Measurements from ENCODE around the gene GREB1. TPM values are rescaled to one million over a fixed set of nuclear protein-coding genes. Genes with fewer than 3 reads are reported as not detected.

GREB1 gene
- total and polyA plus RNA-seq, 2 experiments from 2014 or later: 12.0 to 35.0 TPM

GRCh38 chr2:11683476-11683875, 149.6 kb downstream of the GREB1 start:
- no peaks in the 10 kb centered on the region for H4K20me1 ChIP-seq (replicated peaks; ENCODE audit: insufficient read depth)
- H3K27me3 ChIP-seq (ENCODE audit: insufficient read depth): no peaks in the 10 kb centered on the region
- DNase-seq (ENCODE audit: low spot score) (peak; percentile 82), ATAC-seq (peak; percentile 50)
- H3K36me3 ChIP-seq (ENCODE audit: insufficient read depth): no peaks in the 10 kb centered on the region
- Mint-ChIP-seq H3K36me3 (ENCODE audit: low read depth) (no peaks in the 10 kb centered on the region; the same call in 2 of the 3 replicates), H3K27ac (no peak overlapping the region), H3K27me3 (ENCODE audit: insufficient read depth, low read depth, poor library complexity) (peaks cover 22% of the 10 kb centered on the region), H3K4me1 (peaks cover 37% of the 10 kb centered on the region), H3K9me3 (no peaks in the 10 kb centered on the region), H3K4me3 (no peak overlapping the region; the same call in 2 of the 3 replicates)
- TF ChIP-seq CREB1 (CRISPR knock-in tag; IDR thresholded peaks at IDR 0.05; ENCODE audit: low read depth) (no peak), STAT1 (IDR thresholded peaks at IDR 0.05; ENCODE audit: unreplicated experiment) (no peak), EZH2 (IDR thresholded peaks at IDR 0.05; ENCODE audit: low read depth, unreplicated experiment) (no peak), POLR2AphosphoS5 (IDR thresholded peaks at IDR 0.05; ENCODE audit: low read depth) (no peak), CTCF (conservative IDR thresholded peaks at IDR 0.05; ENCODE audit: low read depth in 2 of 2) (no peak), NANOG (IDR thresholded peaks at IDR 0.05; ENCODE audit: borderline replicate concordance) (no peak), EZH2phosphoT487 (IDR thresholded peaks at IDR 0.05; ENCODE audit: unreplicated experiment) (no peak), ZNF331 (CRISPR knock-in tag; IDR thresholded peaks at IDR 0.05; ENCODE audit: low read depth) (no peak), JUNB (IDR thresholded peaks at IDR 0.05; ENCODE audit: unreplicated experiment) (no peak), ZNF114 (CRISPR knock-in tag; IDR thresholded peaks at IDR 0.05) (no peak)
- TF ChIP-seq, protein P1, sequence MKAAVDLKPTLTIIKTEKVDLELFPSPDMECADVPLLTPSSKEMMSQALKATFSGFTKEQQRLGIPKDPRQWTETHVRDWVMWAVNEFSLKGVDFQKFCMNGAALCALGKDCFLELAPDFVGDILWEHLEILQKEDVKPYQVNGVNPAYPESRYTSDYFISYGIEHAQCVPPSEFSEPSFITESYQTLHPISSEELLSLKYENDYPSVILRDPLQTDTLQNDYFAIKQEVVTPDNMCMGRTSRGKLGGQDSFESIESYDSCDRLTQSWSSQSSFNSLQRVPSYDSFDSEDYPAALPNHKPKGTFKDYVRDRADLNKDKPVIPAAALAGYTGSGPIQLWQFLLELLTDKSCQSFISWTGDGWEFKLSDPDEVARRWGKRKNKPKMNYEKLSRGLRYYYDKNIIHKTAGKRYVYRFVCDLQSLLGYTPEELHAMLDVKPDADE (IDR thresholded peaks at IDR 0.05): no peak
- TF ChIP-seq, protein P2, sequence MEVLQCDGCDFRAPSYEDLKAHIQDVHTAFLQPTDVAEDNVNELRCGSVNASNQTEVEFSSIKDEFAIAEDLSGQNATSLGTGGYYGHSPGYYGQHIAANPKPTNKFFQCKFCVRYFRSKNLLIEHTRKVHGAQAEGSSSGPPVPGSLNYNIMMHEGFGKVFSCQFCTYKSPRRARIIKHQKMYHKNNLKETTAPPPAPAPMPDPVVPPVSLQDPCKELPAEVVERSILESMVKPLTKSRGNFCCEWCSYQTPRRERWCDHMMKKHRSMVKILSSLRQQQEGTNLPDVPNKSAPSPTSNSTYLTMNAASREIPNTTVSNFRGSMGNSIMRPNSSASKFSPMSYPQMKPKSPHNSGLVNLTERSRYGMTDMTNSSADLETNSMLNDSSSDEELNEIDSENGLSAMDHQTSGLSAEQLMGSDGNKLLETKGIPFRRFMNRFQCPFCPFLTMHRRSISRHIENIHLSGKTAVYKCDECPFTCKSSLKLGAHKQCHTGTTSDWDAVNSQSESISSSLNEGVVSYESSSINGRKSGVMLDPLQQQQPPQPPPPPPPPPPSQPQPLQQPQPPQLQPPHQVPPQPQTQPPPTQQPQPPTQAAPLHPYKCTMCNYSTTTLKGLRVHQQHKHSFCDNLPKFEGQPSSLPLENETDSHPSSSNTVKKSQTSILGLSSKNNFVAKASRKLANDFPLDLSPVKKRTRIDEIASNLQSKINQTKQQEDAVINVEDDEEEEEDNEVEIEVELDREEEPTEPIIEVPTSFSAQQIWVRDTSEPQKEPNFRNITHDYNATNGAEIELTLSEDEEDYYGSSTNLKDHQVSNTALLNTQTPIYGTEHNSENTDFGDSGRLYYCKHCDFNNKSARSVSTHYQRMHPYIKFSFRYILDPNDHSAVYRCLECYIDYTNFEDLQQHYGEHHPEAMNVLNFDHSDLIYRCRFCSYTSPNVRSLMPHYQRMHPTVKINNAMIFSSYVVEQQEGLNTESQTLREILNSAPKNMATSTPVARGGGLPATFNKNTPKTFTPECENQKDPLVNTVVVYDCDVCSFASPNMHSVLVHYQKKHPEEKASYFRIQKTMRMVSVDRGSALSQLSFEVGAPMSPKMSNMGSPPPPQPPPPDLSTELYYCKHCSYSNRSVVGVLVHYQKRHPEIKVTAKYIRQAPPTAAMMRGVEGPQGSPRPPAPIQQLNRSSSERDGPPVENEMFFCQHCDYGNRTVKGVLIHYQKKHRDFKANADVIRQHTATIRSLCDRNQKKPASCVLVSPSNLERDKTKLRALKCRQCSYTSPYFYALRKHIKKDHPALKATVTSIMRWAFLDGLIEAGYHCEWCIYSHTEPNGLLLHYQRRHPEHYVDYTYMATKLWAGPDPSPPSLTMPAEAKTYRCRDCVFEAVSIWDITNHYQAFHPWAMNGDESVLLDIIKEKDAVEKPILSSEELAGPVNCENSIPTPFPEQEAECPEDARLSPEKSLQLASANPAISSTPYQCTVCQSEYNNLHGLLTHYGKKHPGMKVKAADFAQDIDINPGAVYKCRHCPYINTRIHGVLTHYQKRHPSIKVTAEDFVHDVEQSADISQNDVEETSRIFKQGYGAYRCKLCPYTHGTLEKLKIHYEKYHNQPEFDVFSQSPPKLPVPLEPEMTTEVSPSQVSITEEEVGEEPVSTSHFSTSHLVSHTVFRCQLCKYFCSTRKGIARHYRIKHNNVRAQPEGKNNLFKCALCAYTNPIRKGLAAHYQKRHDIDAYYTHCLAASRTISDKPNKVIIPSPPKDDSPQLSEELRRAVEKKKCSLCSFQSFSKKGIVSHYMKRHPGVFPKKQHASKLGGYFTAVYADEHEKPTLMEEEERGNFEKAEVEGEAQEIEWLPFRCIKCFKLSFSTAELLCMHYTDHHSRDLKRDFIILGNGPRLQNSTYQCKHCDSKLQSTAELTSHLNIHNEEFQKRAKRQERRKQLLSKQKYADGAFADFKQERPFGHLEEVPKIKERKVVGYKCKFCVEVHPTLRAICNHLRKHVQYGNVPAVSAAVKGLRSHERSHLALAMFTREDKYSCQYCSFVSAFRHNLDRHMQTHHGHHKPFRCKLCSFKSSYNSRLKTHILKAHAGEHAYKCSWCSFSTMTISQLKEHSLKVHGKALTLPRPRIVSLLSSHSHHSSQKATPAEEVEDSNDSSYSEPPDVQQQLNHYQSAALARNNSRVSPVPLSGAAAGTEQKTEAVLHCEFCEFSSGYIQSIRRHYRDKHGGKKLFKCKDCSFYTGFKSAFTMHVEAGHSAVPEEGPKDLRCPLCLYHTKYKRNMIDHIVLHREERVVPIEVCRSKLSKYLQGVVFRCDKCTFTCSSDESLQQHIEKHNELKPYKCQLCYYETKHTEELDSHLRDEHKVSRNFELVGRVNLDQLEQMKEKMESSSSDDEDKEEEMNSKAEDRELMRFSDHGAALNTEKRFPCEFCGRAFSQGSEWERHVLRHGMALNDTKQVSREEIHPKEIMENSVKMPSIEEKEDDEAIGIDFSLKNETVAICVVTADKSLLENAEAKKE (CRISPR knock-in tag; IDR thresholded peaks at IDR 0.05): no peak
- TF ChIP-seq, protein P3, sequence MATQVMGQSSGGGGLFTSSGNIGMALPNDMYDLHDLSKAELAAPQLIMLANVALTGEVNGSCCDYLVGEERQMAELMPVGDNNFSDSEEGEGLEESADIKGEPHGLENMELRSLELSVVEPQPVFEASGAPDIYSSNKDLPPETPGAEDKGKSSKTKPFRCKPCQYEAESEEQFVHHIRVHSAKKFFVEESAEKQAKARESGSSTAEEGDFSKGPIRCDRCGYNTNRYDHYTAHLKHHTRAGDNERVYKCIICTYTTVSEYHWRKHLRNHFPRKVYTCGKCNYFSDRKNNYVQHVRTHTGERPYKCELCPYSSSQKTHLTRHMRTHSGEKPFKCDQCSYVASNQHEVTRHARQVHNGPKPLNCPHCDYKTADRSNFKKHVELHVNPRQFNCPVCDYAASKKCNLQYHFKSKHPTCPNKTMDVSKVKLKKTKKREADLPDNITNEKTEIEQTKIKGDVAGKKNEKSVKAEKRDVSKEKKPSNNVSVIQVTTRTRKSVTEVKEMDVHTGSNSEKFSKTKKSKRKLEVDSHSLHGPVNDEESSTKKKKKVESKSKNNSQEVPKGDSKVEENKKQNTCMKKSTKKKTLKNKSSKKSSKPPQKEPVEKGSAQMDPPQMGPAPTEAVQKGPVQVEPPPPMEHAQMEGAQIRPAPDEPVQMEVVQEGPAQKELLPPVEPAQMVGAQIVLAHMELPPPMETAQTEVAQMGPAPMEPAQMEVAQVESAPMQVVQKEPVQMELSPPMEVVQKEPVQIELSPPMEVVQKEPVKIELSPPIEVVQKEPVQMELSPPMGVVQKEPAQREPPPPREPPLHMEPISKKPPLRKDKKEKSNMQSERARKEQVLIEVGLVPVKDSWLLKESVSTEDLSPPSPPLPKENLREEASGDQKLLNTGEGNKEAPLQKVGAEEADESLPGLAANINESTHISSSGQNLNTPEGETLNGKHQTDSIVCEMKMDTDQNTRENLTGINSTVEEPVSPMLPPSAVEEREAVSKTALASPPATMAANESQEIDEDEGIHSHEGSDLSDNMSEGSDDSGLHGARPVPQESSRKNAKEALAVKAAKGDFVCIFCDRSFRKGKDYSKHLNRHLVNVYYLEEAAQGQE (IDR thresholded peaks at IDR 0.05; ENCODE audit: unreplicated experiment): no peak
- no peaks in the 10 kb centered on the region for H3K79me2 ChIP-seq (replicated peaks; ENCODE audit: insufficient read depth)
- no peak overlapping the region for H3K4me2 ChIP-seq
- no peaks in the 10 kb centered on the region for H3K9me2 ChIP-seq (ENCODE audit: insufficient read depth)
- no peaks in the 10 kb centered on the region for H3F3A ChIP-seq (replicated peaks; ENCODE audit: low read depth)
- peak overlapping the region; percentile 76; the same call in 1 of the 2 replicates for H2AFZ ChIP-seq
- peaks cover 6% of the 10 kb centered on the region; the same call in 1 of the 2 replicates for H3K4me1 ChIP-seq (ENCODE audit: insufficient read depth)
- H3K27ac ChIP-seq (ENCODE audit: low read depth): no peak overlapping the region
- no peak overlapping the region for H3K4me3 ChIP-seq
